ENCODE results near the gene ATP6V0E2. TPM values are rescaled to one million over a fixed set of nuclear protein-coding genes. Genes with fewer than 3 reads are reported as not detected.
"Not testable (repeated sequence)": the region's sequence is repeated elsewhere in the genome, so short reads cannot be mapped to it uniquely, and the experiment has no call there.

ATP6V0E2 gene
- total and polyA plus RNA-seq, 2 donors from 2014 or later = 19.8 to 138 TPM

DNA sequence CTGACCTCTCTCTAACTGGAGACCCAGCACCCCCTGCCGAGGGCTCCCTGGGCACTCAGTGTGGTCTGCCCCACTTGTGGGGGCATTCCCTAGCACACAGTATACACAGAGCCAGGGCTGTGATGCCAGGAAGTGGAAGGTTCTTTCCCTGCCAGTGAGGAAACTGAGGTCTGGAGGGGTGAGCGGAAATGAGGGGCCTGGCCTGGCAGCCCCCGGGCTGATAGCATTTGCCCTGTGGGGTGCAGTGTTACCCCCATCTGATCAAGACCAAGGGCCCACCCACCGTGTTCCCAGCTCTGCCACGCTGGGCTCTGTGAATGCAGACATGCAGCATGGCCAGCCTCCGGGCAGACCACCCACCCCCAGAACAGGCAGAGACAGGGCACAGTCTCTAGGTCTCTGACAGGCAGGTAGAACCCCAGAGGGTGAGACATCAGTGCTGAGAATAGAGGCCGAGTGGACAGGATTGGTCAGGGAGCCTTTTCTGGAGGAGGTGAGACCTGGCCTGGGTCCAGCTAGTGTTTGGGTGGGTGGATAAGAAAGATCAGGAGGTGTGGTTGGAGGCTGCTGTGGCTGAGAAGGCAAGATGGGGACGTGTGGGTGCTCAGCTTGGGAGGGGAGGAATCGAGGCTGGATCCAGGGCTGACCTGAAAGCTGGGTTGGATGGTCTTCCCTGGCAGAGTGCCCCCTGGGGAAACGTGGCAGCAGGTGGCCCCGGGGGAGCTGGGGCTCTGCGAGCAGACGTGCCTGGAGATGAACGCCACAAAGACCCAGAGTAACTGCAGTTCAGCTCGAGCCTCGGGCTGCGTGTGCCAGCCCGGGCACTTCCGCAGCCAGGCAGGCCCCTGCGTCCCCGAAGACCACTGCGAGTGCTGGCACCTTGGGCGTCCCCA is 46.4 kb upstream of the ATP6V0E2 start:
- DNase-seq (peak in 2 of 5 donors; percentile 38 to 64), FAIRE-seq (no peak)

DNA sequence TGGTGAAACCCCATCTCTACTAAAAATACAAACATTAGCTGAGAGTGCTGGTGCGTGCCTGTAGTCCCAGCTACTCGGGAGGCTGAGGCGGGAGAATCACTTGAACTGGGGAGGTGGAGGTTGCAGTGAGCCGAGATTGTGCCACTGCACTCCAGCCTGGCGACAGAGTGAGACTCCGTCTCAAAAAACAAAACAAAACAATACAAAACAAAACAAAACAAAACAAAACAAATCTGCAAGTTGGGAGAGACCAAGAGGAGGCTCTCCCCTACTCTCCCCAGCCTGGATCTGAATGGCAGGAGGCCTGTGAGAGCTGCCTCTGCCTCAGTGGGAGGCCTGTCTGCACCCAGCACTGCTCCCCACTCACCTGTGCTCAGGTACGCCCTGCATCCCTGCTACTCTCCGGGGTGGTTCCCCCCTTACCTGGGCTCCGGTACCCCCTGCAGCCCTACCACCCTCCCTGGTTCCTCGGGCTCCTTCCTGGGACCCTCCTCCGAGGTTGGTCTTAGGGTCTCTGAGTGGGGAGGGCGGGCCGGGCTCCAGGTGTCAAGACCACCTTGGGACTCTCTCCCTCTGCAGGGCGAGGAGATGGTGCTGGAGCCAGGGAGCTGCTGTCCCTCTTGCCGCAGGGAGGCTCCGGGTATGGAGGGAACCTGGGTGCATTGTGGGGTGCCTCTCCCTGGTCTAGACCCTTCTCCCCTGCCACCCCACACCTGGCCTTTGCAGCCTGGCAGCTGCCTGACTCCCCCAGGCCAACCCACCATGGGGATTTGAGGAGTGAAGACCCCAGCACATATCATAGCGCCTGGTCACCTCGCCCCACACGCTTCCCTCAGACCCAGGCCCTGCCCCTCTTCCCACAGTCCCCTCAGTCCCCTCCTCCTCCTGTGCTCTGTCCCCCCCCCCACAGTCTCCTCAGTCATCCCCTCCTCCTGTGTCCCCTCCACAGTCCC is 45.1 kb upstream of the ATP6V0E2 start:
- DNase-seq = peak in 2 of 5 donors; percentile 44 to 72

More for the DNA sequence above, 46.4 kb upstream of the ATP6V0E2 start:
- H3K9me3 ChIP-seq (ENCODE audit: control insufficient read depth in 2 of 3, insufficient read depth in 1 of 3, low read length in 3 of 3) = no peaks in the 10 kb centered on the region
- H3K27me3 ChIP-seq (ENCODE audit: control insufficient read depth, insufficient read depth, low read length) = no peaks in the 10 kb centered on the region
- H3K36me3 ChIP-seq (ENCODE audit: control insufficient read depth in 2 of 3, insufficient read depth in 3 of 3, low read length in 3 of 3) = no peaks in the 10 kb centered on the region
- H3K4me3 ChIP-seq (ENCODE audit: low read length in 3 of 3) = no peak overlapping the region
- no peaks in the 10 kb centered on the region for H3K4me1 ChIP-seq (ENCODE audit: control insufficient read depth in 2 of 3, insufficient read depth in 2 of 3, low read depth in 1 of 3, low read length in 3 of 3)
- no peak overlapping the region for H3K9ac ChIP-seq (ENCODE audit: low read length in 3 of 3)
- TF ChIP-seq, protein P1, sequence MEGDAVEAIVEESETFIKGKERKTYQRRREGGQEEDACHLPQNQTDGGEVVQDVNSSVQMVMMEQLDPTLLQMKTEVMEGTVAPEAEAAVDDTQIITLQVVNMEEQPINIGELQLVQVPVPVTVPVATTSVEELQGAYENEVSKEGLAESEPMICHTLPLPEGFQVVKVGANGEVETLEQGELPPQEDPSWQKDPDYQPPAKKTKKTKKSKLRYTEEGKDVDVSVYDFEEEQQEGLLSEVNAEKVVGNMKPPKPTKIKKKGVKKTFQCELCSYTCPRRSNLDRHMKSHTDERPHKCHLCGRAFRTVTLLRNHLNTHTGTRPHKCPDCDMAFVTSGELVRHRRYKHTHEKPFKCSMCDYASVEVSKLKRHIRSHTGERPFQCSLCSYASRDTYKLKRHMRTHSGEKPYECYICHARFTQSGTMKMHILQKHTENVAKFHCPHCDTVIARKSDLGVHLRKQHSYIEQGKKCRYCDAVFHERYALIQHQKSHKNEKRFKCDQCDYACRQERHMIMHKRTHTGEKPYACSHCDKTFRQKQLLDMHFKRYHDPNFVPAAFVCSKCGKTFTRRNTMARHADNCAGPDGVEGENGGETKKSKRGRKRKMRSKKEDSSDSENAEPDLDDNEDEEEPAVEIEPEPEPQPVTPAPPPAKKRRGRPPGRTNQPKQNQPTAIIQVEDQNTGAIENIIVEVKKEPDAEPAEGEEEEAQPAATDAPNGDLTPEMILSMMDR (IDR thresholded peaks at IDR 0.05; ENCODE audit: borderline replicate concordance, extremely low read depth, insufficient read depth) = no peak
- H3K27ac ChIP-seq (ENCODE audit: low read depth in 2 of 2, low read length in 2 of 2) = no peak overlapping the region
- intact Hi-C loops (cut with DNase I) = no loop called here

DNA sequence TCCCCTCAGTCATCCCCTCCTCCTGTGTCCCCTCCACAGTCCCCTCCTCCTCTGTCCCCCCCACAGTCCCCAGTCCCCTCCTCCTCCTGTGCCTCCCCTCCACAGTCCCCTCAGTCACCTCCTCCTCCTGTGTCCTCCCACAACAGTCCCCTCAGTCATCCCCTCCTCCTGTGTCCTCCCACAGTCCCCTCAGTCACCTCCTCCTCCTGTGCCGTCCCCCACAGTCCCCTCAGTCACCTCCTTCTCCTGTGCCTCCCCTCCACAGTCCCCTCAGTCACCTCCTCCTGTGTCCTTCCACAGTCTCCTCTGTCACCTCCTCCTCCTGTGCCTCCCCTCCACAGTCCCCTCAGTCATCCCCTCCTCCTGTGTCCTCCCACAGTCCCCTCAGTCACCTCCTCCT is 43.2 kb upstream of the ATP6V0E2 start:
- intact Hi-C loops (cut with DNase I); H3K27me3 ChIP-seq (ENCODE audit: control insufficient read depth, insufficient read depth, low read length); H3K4me1 ChIP-seq (ENCODE audit: control insufficient read depth in 2 of 3, insufficient read depth in 2 of 3, low read depth in 1 of 3, low read length in 3 of 3); FAIRE-seq; H3K9me3 ChIP-seq (ENCODE audit: control insufficient read depth in 2 of 3, insufficient read depth in 1 of 3, low read length in 3 of 3); H3K36me3 ChIP-seq (ENCODE audit: control insufficient read depth in 2 of 3, insufficient read depth in 3 of 3, low read length in 3 of 3); H3K4me3 ChIP-seq (ENCODE audit: low read length in 3 of 3); DNase-seq; H3K9ac ChIP-seq (ENCODE audit: low read length in 3 of 3); H3K27ac ChIP-seq (ENCODE audit: low read depth in 2 of 2, low read length in 2 of 2): not testable (repeated sequence)

More for the DNA sequence above, 45.1 kb upstream of the ATP6V0E2 start:
- Histone ChIP-seq H3K9me3 (ENCODE audit: control insufficient read depth in 2 of 3, insufficient read depth in 1 of 3, low read length in 3 of 3) (no peaks in the 10 kb centered on the region), H3K9ac (ENCODE audit: low read length in 3 of 3) (no peak overlapping the region), H3K27ac (ENCODE audit: low read depth in 2 of 2, low read length in 2 of 2) (no peak overlapping the region), H3K27me3 (ENCODE audit: control insufficient read depth, insufficient read depth, low read length) (no peaks in the 10 kb centered on the region), H3K36me3 (ENCODE audit: control insufficient read depth in 2 of 3, insufficient read depth in 3 of 3, low read length in 3 of 3) (no peaks in the 10 kb centered on the region), H3K4me3 (ENCODE audit: low read length in 3 of 3) (no peak overlapping the region), H3K4me1 (ENCODE audit: control insufficient read depth in 2 of 3, insufficient read depth in 2 of 3, low read depth in 1 of 3, low read length in 3 of 3) (no peaks in the 10 kb centered on the region)
- TF ChIP-seq, protein P1 (IDR thresholded peaks at IDR 0.05; ENCODE audit: borderline replicate concordance, extremely low read depth, insufficient read depth) = no peak
- intact Hi-C loops (cut with DNase I) = no loop called here
- FAIRE-seq = no peak

Data from kidney (tissue), 14 donors.